ENCODE data around the gene ATF7IP2. TPM values are rescaled to one million over a fixed set of nuclear protein-coding genes. Genes with fewer than 3 reads are reported as not detected.

ATF7IP2 gene
- total and polyA plus RNA-seq, 9 of the 15 experiments (the other 6 are each of a cell fraction or from before 2014, with no cell fraction given) = 131 to 515 (median 196) TPM

GRCh38 chr16:10362077-10362863, 23.6 kb upstream of the ATF7IP2 start (continued):
- no peak for TF ChIP-seq NR3C1 (CRISPR knock-in tag; IDR thresholded peaks at IDR 0.05)
- peak; percentile 71 for TF ChIP-seq ZNF239 (CRISPR knock-in tag; IDR thresholded peaks at IDR 0.05)
- peak; percentile 81 for TF ChIP-seq NFIC (IDR thresholded peaks at IDR 0.05)
- peak; percentile 60 to 67 for TF ChIP-seq MAZ (CRISPR knock-in tag; conservative IDR thresholded peaks at IDR 0.05 in 1 of 2, IDR thresholded peaks at IDR 0.05 in 1 of 2)
- peak; percentile 84 for TF ChIP-seq FOSL1 (tag; conservative IDR thresholded peaks at IDR 0.05)
- TF ChIP-seq EP300 (IDR thresholded peaks at IDR 0.05; ENCODE audit: low read length) = peak; percentile 99
- peak; percentile 85; the same call in 1 of the 2 replicates for TF ChIP-seq TRIM28 (IDR thresholded peaks at IDR 0.05)
- TF ChIP-seq ESRRA (IDR thresholded peaks at IDR 0.05; ENCODE audit: borderline replicate concordance, low read depth) = peak; percentile 96
- TF ChIP-seq SP2 (IDR thresholded peaks at IDR 0.05; ENCODE audit: extremely low read depth, low read depth, low read length, poor library complexity, severe bottlenecking) = no peak
- no peak for TF ChIP-seq ZNF764 (CRISPR knock-in tag; IDR thresholded peaks at IDR 0.05; ENCODE audit: low read depth)
- TF ChIP-seq YY1 (IDR thresholded peaks at IDR 0.05; ENCODE audit: borderline replicate concordance in 1 of 3, control insufficient read depth in 1 of 3, extremely low read depth in 1 of 3, insufficient read depth in 3 of 3, insufficient read length in 1 of 3, insufficient replicate concordance in 2 of 3, low read depth in 1 of 3, low read length in 2 of 3) = no peak
- peak; percentile 78; the same call in 1 of the 2 replicates for TF ChIP-seq HSF4 (CRISPR knock-in tag; IDR thresholded peaks at IDR 0.05; ENCODE audit: borderline replicate concordance)
- no peak for TF ChIP-seq CTCFL (IDR thresholded peaks at IDR 0.05; ENCODE audit: borderline replicate concordance, insufficient read depth, low read depth, low read length, poor library complexity, severe bottlenecking)
- TF ChIP-seq TCF15 (CRISPR knock-in tag; IDR thresholded peaks at IDR 0.05) = peak; percentile 86
- TF ChIP-seq AFF1 (IDR thresholded peaks at IDR 0.05; ENCODE audit: low read depth in 1 of 2, partially characterized antibody in 2 of 2) = peak; percentile 66 to 93
- TF ChIP-seq HBP1 (CRISPR knock-in tag; IDR thresholded peaks at IDR 0.05) = 0 out of 2 replicates have a peak, but pooled peaks have one; percentile 3
- peak; percentile 76 for TF ChIP-seq CREM (IDR thresholded peaks at IDR 0.05; ENCODE audit: low read depth)
- TF ChIP-seq NFE2 (IDR thresholded peaks at IDR 0.05; ENCODE audit: low read depth) = peak; percentile 60; the same call in 1 of the 2 replicates
